HG03565 (cell line): Measurements from ENCODE around the gene UGT1A7.

Source experiments
- ATAC-seq: cut with Tn5 transposase; IDR thresholded peaks from one replicate; pipeline ENCODE4 v1.9.1; 2021; ENCODE audit warnings: mild to moderate bottlenecking, moderate library complexity; ENCODE audit not compliant: unreplicated experiment

UGT1A7 gene

GRCh38 chr2:233758141-233758540, 76.4 kb downstream of the UGT1A7 start:
- no peak for ATAC-seq

- no peak for ATAC-seq
Measured at GRCh38 chr2:233758849-233759248, 77.1 kb downstream of the UGT1A7 start.

- no peak for ATAC-seq
Measured at GRCh38 chr2:233760043-233760442, 78.3 kb downstream of the UGT1A7 start, which contains the start of gene UGT1A1. TSS of gene UGT1A1 (plus strand) at chr2:233760270. CDS start at chr2:233760288, 18 bp downstream.

DNA sequence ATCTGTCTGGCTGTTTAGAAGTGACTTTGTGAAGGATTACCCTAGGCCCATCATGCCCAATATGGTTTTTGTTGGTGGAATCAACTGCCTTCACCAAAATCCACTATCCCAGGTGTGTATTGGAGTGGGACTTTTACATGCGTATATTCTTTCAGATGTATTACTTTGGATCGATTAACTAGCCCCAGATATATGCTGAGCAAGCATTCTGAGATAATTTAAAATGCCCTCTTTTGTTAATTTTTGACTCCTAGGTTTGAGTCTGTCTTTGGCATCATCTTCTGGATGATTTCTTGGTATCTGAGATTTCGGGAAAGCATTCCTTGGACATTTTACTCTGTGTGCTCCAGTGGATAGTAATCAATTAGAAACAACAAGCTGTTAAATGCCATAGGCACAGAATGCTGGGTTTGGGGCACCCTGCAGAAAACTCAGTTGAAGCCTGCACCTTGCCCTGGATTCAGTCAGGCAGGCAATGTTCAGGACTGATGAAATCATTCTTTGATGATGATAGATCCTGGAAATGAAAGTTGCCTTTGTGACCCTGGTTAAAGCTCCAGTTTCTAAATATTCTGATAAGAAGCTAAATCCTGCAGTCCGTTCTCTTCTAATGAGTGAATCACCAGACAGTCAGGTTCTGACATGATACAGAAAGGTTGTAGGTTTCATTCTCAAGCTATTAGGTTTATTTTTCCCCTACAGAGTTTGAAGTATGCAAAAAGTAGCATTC, 79.5 kb downstream of the UGT1A7 start:
- ATAC-seq, result no peak

- no peak for ATAC-seq
Measured at GRCh38 chr2:233764264-233764663, 82.6 kb downstream of the UGT1A7 start.

DNA sequence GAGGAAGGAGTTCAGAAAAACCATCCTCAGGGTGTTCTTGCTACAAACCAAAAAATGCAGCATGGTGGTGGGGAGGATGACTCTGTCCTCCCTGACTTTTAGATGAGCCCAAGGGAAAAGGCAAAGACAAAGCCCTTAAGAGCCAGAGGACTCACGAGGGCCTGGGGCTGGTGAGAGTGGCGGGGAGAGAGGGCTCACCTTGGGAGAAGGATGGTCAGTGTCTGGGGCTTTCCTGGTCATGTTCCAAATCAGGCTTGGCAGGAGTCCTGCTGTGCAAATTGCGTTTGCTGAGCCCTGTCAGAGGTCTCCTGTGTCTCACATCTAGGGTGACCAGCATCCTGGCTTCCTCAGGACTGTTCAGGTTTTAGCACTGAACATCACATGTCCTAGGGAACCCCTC, 83.1 kb downstream of the UGT1A7 start:
- ATAC-seq, result no peak

DNA sequence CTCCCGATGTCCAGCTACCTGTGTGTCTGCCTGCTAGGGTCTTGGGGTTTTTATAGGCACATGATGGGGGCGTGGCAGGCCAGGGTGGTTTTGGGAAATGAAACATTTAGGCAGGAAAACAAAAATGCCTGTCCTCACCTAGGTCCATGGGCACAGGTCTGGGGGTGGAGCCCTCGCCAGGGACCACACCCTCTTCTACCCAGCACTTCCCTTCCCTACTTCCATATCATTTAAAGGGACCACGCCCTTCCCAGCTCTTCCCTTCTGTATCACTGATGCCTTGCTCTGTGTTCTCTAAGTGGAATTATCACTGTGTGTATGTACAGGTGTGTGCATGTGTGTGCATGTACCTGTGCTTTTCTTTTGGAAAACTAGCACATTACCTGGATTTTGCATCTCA, 84.7 kb downstream of the UGT1A7 start:
- no peak for ATAC-seq

DNA sequence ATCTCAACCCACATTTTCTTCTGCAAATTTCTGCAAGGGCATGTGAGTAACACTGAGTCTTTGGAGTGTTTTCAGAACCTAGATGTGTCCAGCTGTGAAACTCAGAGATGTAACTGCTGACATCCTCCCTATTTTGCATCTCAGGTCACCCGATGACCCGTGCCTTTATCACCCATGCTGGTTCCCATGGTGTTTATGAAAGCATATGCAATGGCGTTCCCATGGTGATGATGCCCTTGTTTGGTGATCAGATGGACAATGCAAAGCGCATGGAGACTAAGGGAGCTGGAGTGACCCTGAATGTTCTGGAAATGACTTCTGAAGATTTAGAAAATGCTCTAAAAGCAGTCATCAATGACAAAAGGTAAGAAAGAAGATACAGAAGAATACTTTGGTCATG, 86.4 kb downstream of the UGT1A7 start:
- ATAC-seq, result no peak

DNA sequence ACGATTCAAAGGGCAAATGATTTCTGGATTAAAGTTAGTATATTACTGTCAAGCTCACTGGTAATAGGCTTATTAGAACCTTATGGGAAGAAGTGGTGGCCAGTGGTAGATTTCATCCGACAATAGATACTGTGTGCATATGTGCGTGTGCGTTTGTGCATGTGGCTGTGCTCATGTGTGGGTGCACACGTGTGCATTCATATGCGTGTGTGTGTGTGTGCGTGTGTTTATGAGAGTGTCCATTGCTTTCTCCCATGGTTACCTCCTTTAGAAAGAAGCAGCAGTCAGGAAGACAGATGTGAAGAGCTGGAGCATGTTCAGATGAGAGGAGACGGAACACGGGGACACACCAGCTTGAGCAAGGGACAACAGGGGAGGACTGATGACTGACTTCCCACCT, 87.6 kb downstream of the UGT1A7 start:
- ATAC-seq, result no peak

- ATAC-seq, result no peak
Measured at GRCh38 chr2:233772153-233772552, 90.5 kb downstream of the UGT1A7 start.

DNA sequence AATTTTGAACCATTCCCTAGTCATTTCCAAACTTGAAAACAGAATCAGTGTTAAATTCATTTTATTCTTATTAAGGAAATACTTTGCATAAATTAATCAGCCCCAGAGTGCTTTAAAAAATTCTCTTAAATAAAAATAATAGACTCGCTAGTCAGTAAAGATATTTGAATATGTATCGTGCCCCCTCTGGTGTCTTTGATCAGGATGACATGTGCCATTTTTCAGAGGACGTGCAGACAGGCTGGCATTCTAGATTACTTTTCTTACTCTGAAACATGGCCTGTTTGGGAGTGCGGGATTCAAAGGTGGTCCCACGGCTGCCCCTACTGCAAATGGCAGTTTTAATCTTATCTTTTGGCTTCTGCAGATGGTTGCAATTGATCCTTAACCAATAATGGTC, 90.9 kb downstream of the UGT1A7 start:
- no peak for ATAC-seq

DNA sequence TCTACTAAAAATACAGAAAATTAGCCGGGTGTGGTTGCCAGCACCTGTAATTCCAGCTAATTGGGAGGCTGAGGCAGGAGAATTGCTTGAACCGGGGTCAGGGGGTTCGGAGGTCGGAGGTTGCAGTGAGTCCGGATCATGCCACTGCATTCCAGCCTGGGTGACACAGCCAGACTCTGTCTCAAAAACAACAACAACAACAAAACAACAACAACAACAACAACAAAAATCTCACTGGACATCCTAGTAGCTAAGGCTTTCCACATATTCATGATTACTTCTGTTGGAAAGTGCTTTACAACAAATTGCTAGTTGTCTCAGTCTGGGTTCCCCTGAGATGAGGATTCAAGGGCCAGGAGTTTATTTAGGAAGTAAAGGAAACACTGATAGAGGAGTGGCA, 92.2 kb downstream of the UGT1A7 start:
- no peak for ATAC-seq

GRCh38 chr2:233775414-233775813, 93.7 kb downstream of the UGT1A7 start:
- ATAC-seq, result no peak

GRCh38 chr2:233778030-233778429, 96.3 kb downstream of the UGT1A7 start, which contains the start of gene MROH2A:
TSS of gene MROH2A (plus strand) at chr2:233778330. CDS start at chr2:233779359, 1,029 bp downstream.
- no peak for ATAC-seq

GRCh38 chr2:233779722-233780121, 98.0 kb downstream of the UGT1A7 start:
- no peak for ATAC-seq

- no peak for ATAC-seq
Measured at GRCh38 chr2:233780771-233781170, 99.1 kb downstream of the UGT1A7 start.

DNA sequence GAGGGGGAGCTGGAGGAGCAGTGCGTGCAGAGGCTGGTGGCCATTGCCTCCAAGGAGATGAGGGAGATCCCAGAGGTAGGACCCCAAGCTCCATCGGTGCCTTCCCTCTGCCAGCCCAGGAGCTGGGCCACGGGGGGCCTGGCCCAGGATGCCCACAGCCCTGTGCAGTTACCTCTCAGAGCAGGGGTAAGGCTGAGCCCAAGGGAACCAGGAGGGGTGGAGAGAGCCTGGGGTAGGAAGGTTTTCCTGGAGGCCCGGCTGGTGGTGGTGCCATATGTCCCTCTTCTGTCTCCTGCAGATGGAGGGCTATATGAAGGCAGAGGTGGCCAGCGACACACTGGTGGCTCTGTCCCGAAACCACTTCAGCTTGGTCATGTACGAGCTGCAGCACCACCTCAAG, 107.9 kb downstream of the UGT1A7 start:
- ATAC-seq, result no peak

GRCh38 chr2:233791151-233791882, 109.6 kb downstream of the UGT1A7 start:
- ATAC-seq, result no peak

GRCh38 chr2:233791883-233792329, 110.2 kb downstream of the UGT1A7 start:
- no peak for ATAC-seq

DNA sequence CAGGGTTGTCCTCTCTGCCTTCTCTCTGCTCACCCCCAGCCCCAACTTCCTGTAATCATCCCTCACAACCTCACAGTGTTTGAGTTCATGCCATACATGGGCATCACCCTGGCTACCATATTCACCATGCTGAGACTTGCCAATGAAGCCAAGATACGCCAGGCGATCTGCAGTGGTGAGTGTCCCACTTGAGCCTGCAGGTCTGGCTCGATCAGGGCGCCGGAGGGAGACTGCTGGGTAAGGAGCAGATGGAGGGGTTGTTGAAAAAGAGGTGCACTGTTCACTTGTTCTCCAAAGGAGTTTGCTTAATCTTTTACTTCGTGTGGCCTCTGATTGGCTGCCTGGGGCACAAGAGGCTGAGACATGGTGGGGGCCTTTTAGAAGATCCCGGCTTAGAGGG, 111.0 kb downstream of the UGT1A7 start:
- ATAC-seq, result no peak

DNA sequence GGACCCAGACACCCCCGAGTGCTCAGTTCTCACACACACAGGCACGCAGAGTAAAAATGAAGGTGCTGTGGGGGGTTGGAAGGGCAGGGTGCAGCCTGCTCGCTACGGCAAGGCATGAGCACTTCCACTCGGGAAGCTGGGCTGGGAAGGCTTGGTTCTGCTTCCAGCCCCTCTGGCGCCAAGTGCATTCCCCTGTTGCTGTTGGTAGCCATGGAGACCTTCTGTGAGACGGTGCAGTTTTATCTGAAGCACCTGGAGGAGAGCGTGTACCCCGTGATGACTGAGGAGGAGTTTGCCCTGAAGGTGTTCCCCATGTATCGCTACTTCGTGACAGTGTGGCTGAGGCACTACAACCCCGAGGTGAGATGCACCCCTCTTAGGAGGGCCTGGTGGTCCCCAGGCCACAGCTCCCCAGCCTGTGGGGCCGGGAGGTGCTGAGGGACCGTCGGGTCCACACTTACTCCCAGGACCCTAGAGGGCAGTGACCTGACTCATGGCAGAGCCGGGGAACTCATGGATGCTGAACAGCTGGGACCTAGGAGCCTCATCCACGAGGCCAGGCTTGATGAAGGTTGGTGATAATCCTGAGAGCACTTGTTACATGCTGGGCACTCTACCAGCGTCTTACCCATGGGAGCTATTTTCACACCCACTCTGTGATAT, 111.9 kb downstream of the UGT1A7 start:
- no peak for ATAC-seq
